Endothelial cell of umbilical vein (primary cell): Measurements from ENCODE around the gene SPRY4. TPM values are rescaled to one million over a fixed set of nuclear protein-coding genes. Genes with fewer than 3 reads are reported as not detected.

Experiments
- BruUV-seq: library from RNA; stranded (reverse); fragments of 400-500 nt; replicated peaks from 2 replicates; lab custom pipeline; 2021; lab: Mats Ljungman, UMichigan
- CTCF ChIA-PET: fragments of 300-600, 350-600 bp; sonication (Branson Sonifier 250); formaldehyde crosslinking; loops from one replicate; lab custom pipeline; 2021; ENCODE audit warnings: antibody characterized with exemption, inconsistent platforms; lab: Charles Lee
- POLR2A ChIA-PET: fragments of 300-600, 350-600 bp; sonication (Branson Sonifier 250); formaldehyde crosslinking; loops from one replicate; lab custom pipeline; 2021; ENCODE audit warnings: antibody characterized with exemption, inconsistent platforms; lab: Charles Lee
- DNase-seq: peaks from one replicate; pipeline ENCODE4 v3.0.0-alpha.2; 2011; ENCODE audit warnings: low read depth, low spot score
- FAIRE-seq: peaks from 2 replicates; lab custom pipeline; 2011; peaks lifted over from hg19 to GRCh38; lab: Jason Lieb, UNC
- H2AFZ ChIP-seq: 2 replicates; pipeline ENCODE4 v1.6.0; 2012; ENCODE audit warnings: low read depth, low read length, control low read depth, inconsistent platforms
- H3K27ac ChIP-seq: 2 replicates; pipeline ENCODE4 v1.5.1; 2011; ENCODE audit warnings: low read depth, mild to moderate bottlenecking, control low read depth, low read length, moderate library complexity; ENCODE audit not compliant: insufficient read depth
- H3K27me3 ChIP-seq, 2 experiments: 2 replicates each; pipeline versions ENCODE4 v1.6.0 to v1.6.1; 2011; ENCODE audit warnings: low read length in 2 of 2, mixed read lengths in 1 of 2; ENCODE audit not compliant: control insufficient read depth in 2 of 2, insufficient read depth in 2 of 2
- H3K36me3 ChIP-seq, 2 experiments: 2 replicates in 1 of 2; 3 replicates in 1 of 2; pipeline ENCODE4 v1.5.1; 2011; ENCODE audit warnings: low read length in 2 of 2, mild to moderate bottlenecking in 1 of 2, moderate library complexity in 1 of 2; ENCODE audit not compliant: control insufficient read depth in 2 of 2, insufficient read depth in 2 of 2; ENCODE audit errors: extremely low read depth in 1 of 2
- H3K4me1 ChIP-seq: 3 replicates; pipeline ENCODE4 v1.5.1; 2011; ENCODE audit warnings: mild to moderate bottlenecking, low read length; ENCODE audit not compliant: control insufficient read depth, insufficient read depth; ENCODE audit errors: extremely low read depth
- H3K4me2 ChIP-seq: 2 replicates; pipeline ENCODE4 v1.6.1; 2011; ENCODE audit warnings: low read length, control low read depth, mixed read lengths; ENCODE audit not compliant: insufficient read depth
- H3K4me3 ChIP-seq, 3 experiments: fragments of 200-600 bp in 1 of 3; sonication (generic), shearing (Covaris generic) in 1 of 3; replicated peaks in 1 of 3; 2 replicates each; pipeline ENCODE4 v1.5.1; 2011 to 2016; ENCODE audit warnings: control low read depth in 3 of 3, low read length in 3 of 3, mild to moderate bottlenecking in 2 of 3, inconsistent platforms in 1 of 3, low read depth in 1 of 3, moderate library complexity in 1 of 3; ENCODE audit not compliant: insufficient read depth in 1 of 3
- H3K79me2 ChIP-seq: 2 replicates; pipeline ENCODE4 v1.6.0; 2012; ENCODE audit warnings: low read length, inconsistent platforms; ENCODE audit not compliant: control insufficient read depth, insufficient read depth
- H3K9ac ChIP-seq: replicated peaks from 2 replicates; pipeline ENCODE3; 2011; ENCODE audit warnings: low read length, control low read depth; ENCODE audit not compliant: insufficient read depth; ENCODE audit errors: extremely low read depth
- H3K9me1 ChIP-seq: replicated peaks from 3 replicates; pipeline ENCODE4 v1.6.0; 2011; ENCODE audit warnings: mild to moderate bottlenecking, low read length; ENCODE audit not compliant: control insufficient read depth, insufficient read depth; ENCODE audit errors: extremely low read depth
- H3K9me3 ChIP-seq: replicated peaks from 2 replicates; pipeline ENCODE4 v1.5.1; 2012; ENCODE audit warnings: low read length, inconsistent platforms; ENCODE audit not compliant: control insufficient read depth, insufficient read depth
- H4K20me1 ChIP-seq: replicated peaks from 2 replicates; pipeline ENCODE3; 2011; ENCODE audit warnings: mild to moderate bottlenecking, low read length; ENCODE audit not compliant: control insufficient read depth, insufficient read depth; ENCODE audit errors: extremely low read depth
- CTCF ChIP-seq, 2 donors: IDR thresholded peaks; 1 replicate in 1 of 2; 2 replicates in 1 of 2; pipeline ENCODE4 v1.5.1; 2011; ENCODE audit warnings: low read length in 2 of 2, mild to moderate bottlenecking in 2 of 2, moderate library complexity in 2 of 2, control low read depth in 1 of 2, inconsistent platforms in 1 of 2, low read depth in 1 of 2; ENCODE audit not compliant: insufficient read depth in 1 of 2; ENCODE audit errors: extremely low read depth in 1 of 2
- EZH2 ChIP-seq: IDR thresholded peaks from 2 replicates; pipeline ENCODE4 v1.6.1; 2012; ENCODE audit warnings: borderline replicate concordance, low read depth, mild to moderate bottlenecking, moderate library complexity, low read length, inconsistent platforms; ENCODE audit not compliant: severe bottlenecking
- FOS ChIP-seq: IDR thresholded peaks from 2 replicates; pipeline ENCODE4 v1.6.1; 2011; ENCODE audit warnings: mild to moderate bottlenecking, low read length, moderate library complexity, borderline replicate concordance; ENCODE audit not compliant: insufficient read depth
- GATA2 ChIP-seq: IDR thresholded peaks from 2 replicates; pipeline ENCODE4 v1.7.0; 2011; ENCODE audit warnings: low read depth, mild to moderate bottlenecking, moderate library complexity, mixed read lengths, low read length; ENCODE audit not compliant: insufficient read length, insufficient read depth
- JUN ChIP-seq: IDR thresholded peaks from 2 replicates; pipeline ENCODE4 v1.6.1; 2011; ENCODE audit warnings: borderline replicate concordance, low read depth; ENCODE audit not compliant: insufficient read length, insufficient read depth
- MAX ChIP-seq: IDR thresholded peaks from 2 replicates; pipeline ENCODE4 v1.6.1; 2011; ENCODE audit not compliant: insufficient read depth, insufficient read length
- MYC ChIP-seq: IDR thresholded peaks from one replicate; pipeline ENCODE4 v1.6.1; 2011; ENCODE audit warnings: mild to moderate bottlenecking, low read depth, low read length
- POLR2A ChIP-seq: IDR thresholded peaks from 2 replicates; pipeline ENCODE4 v1.6.1; 2012; ENCODE audit warnings: low read depth, mild to moderate bottlenecking, control low read depth, low read length
- POLR2AphosphoS5 ChIP-seq: IDR thresholded peaks from 2 replicates; pipeline ENCODE4 v1.6.1; 2012; ENCODE audit warnings: low read depth, mild to moderate bottlenecking, control low read depth, low read length, moderate library complexity; ENCODE audit not compliant: insufficient read depth
- dilution Hi-C: fragments of 300-500 bp; cut with MboI; formaldehyde crosslinking; loops from one replicate; pipeline ENCODE4 v1.15.0; 2019; ENCODE audit warnings: low sequenced_read_pairs; ENCODE audit not compliant: extremely low pct_ligation_motif_present
- intact Hi-C: fragments of 100-400 bp; cut with micrococcal nuclease; formaldehyde crosslinking; loops from one replicate; pipeline ENCODE4 v1.10.0; 2022
- polyA plus RNA-seq, 4 experiments: library from polyadenylated mRNA; depleted of rRNA in 3 of 4; stranded (reverse) in 3 of 4; unstranded in 1 of 4; fragments of >200 nt; gene quantifications; 2 replicates each; pipeline versions ENCODE4 v1.2.1 to v1.2.3, GENCODE V29; 2011 to 2012; ENCODE audit warnings: missing spikeins in 1 of 4
- total RNA-seq: library from RNA; stranded (reverse); gene quantifications from 2 replicates; pipeline ENCODE4 v1.2.3, GENCODE V29; 2021

SPRY4 gene
- total and polyA plus RNA-seq, 2 donors (not counting 3 experiments of a cell fraction or from before 2014, with no cell fraction given): 9.3 to 33.9 TPM

- TF ChIP-seq POLR2AphosphoS5 (no peak), FOS (no peak), GATA2 (no peak), MAX (no peak), EZH2 (no peak), CTCF (IDR thresholded peaks at IDR 0.05; ENCODE audit: extremely low read depth in 1 of 2, insufficient read depth in 1 of 2, low read depth in 1 of 2, low read length in 2 of 2) (no peak), JUN (no peak), MYC (no peak), POLR2A (no peak)
- no peak for FAIRE-seq
These were observed 20.7 kb downstream of the SPRY4 start for GRCh38 chr5:142304013-142304701.

More at GRCh38 chr5:142304013-142304701, 20.7 kb downstream of the SPRY4 start:
- POLR2A ChIA-PET: no interaction called here
- H2AFZ ChIP-seq: no peak overlapping the region
- no peaks in the 10 kb centered on the region for H3K4me1 ChIP-seq
- H4K20me1 ChIP-seq: no peaks in the 10 kb centered on the region
- H3K36me3 ChIP-seq: no peaks in the 10 kb centered on the region
- H3K4me2 ChIP-seq: no peak overlapping the region
- no peak overlapping the region for H3K27ac ChIP-seq
- no TSS peak for BruUV-seq
- H3K9me1 ChIP-seq: no peaks in the 10 kb centered on the region
- no peaks in the 10 kb centered on the region for H3K9me3 ChIP-seq
- intact Hi-C loops (no loop called here), dilution Hi-C loops (no loop called here)
- H3K27me3 ChIP-seq: no peaks in the 10 kb centered on the region
- H3K9ac ChIP-seq: no peak overlapping the region
- H3K4me3 ChIP-seq: no peak overlapping the region
- CTCF ChIA-PET: interaction anchor here (1.0 to 1.2 kb wide), 2 partner anchors 8 to 12 kb away, joined by 3 to 6 read pairs; no protein-coding TSS in a partner anchor
- DNase-seq: no peak
- no peaks in the 10 kb centered on the region for H3K79me2 ChIP-seq
